HepG2 (cell line): ENCODE results near the gene NEK9. TPM values are rescaled to one million over a fixed set of nuclear protein-coding genes. Genes with fewer than 3 reads are reported as not detected.

Experiments used
- AKAP8 ChIP-seq: sonication (generic); formaldehyde crosslinking; IDR thresholded peaks from 2 replicates; pipeline ENCODE4 v1.5.1; 2020; ENCODE audit warnings: mild to moderate bottlenecking, missing genetic modification reagents
- JUN ChIP-seq: sonication (generic); formaldehyde crosslinking; IDR thresholded peaks from 2 replicates; pipeline ENCODE4 v1.4.0; 2020; ENCODE audit warnings: mild to moderate bottlenecking, missing genetic modification reagents
- MED1 ChIP-seq: sonication (generic); formaldehyde crosslinking; IDR thresholded peaks from 2 replicates; pipeline ENCODE4 v1.4.0; 2020; ENCODE audit warnings: missing genetic modification reagents
- NR2C2 ChIP-seq: sonication (generic); formaldehyde crosslinking; IDR thresholded peaks from 2 replicates; pipeline ENCODE4 v1.4.0; 2020; ENCODE audit warnings: missing genetic modification reagents, mild to moderate bottlenecking, moderate library complexity, borderline replicate concordance
- SMAD9 ChIP-seq: sonication (generic); formaldehyde crosslinking; IDR thresholded peaks from 2 replicates; pipeline ENCODE4 v1.5.1; 2020; ENCODE audit warnings: mild to moderate bottlenecking, missing genetic modification reagents
- ZBTB3 ChIP-seq: sonication (generic); formaldehyde crosslinking; IDR thresholded peaks from 2 replicates; pipeline ENCODE4 v1.4.0; 2020; ENCODE audit warnings: low read depth, mild to moderate bottlenecking, moderate library complexity, missing genetic modification reagents, borderline replicate concordance
- ZBTB8A ChIP-seq: sonication (generic); formaldehyde crosslinking; IDR thresholded peaks from 2 replicates; pipeline ENCODE4 v1.4.0; 2020; ENCODE audit warnings: mild to moderate bottlenecking, low read depth, missing genetic modification reagents, borderline replicate concordance
- ZNF264 ChIP-seq: sonication (generic); formaldehyde crosslinking; IDR thresholded peaks from 2 replicates; pipeline ENCODE4 v1.4.0; 2020; ENCODE audit warnings: missing genetic modification reagents
- ZNF678 ChIP-seq: sonication (generic); formaldehyde crosslinking; IDR thresholded peaks from 2 replicates; pipeline ENCODE4 v1.4.0; 2020; ENCODE audit warnings: mild to moderate bottlenecking, missing genetic modification reagents
- polyA plus RNA-seq, 8 experiments: library from polyadenylated mRNA; depleted of rRNA in 3 of 8; stranded (reverse) in 7 of 8; unstranded in 1 of 8; fragments of >200 nt; fragmentation: Illumina TruSeq in 4 of 8; extraction: Trizol in 4 of 8; gene quantifications; 2 replicates each; pipeline versions ENCODE4 v1.2.1 to v1.2.3, GENCODE V29; 2011 to 2016; ENCODE audit warnings: low read depth in 4 of 8, missing spikeins in 1 of 8, mixed read lengths in 1 of 8; ENCODE audit not compliant: insufficient read depth in 1 of 8
- total RNA-seq, 5 experiments: library from RNA; depleted of rRNA; stranded (reverse); fragments of >200 nt; fragmentation: Illumina TruSeq; extraction: Trizol; gene quantifications; 2 replicates each; pipeline ENCODE4 v1.2.3, GENCODE V29; 2016; ENCODE audit warnings: low read depth in 1 of 5
- TF ChIP-seq, protein P1 (sequence below), 2 experiments: IDR thresholded peaks; 2 replicates each; pipeline ENCODE4 v1.6.1; 2011 to 2012; ENCODE audit warnings: low read length in 2 of 2, borderline replicate concordance in 1 of 2, low read depth in 1 of 2, mild to moderate bottlenecking in 1 of 2, moderate library complexity in 1 of 2
- TF ChIP-seq, protein P2 (sequence below): sonication (generic); formaldehyde crosslinking; IDR thresholded peaks from 2 replicates; pipeline ENCODE4; 2020; ENCODE audit warnings: missing genetic modification reagents, mild to moderate bottlenecking, borderline replicate concordance
- TF ChIP-seq, protein P3 (sequence below): sonication (generic); formaldehyde crosslinking; conservative IDR thresholded peaks from 2 replicates; pipeline ENCODE4 v1.4.0; 2020; ENCODE audit warnings: missing genetic modification reagents
- TF ChIP-seq, protein P4 (sequence below): sonication (generic); formaldehyde crosslinking; IDR thresholded peaks from 2 replicates; pipeline ENCODE4 v1.5.0; 2020; ENCODE audit warnings: missing genetic modification reagents
- TF ChIP-seq, protein P5 (sequence below): sonication (generic); formaldehyde crosslinking; conservative IDR thresholded peaks from 2 replicates; pipeline ENCODE4 v1.4.0; 2020; ENCODE audit warnings: missing genetic modification reagents
- TF ChIP-seq, protein P6 (sequence below): sonication (generic); formaldehyde crosslinking; IDR thresholded peaks from 2 replicates; pipeline ENCODE4 v1.8.0; 2022; ENCODE audit warnings: low read depth, missing genetic modification reagents
- TF ChIP-seq, protein P7 (sequence below): fragments of 450-650 bp; IDR thresholded peaks from 2 replicates; pipeline ENCODE4 v1.6.1; 2017

NEK9 gene
- total and polyA plus RNA-seq, 2 of the 13 experiments (the other 11 are each of a cell fraction or from before 2014, with no cell fraction given): 16.5 to 27.3 TPM

DNA sequence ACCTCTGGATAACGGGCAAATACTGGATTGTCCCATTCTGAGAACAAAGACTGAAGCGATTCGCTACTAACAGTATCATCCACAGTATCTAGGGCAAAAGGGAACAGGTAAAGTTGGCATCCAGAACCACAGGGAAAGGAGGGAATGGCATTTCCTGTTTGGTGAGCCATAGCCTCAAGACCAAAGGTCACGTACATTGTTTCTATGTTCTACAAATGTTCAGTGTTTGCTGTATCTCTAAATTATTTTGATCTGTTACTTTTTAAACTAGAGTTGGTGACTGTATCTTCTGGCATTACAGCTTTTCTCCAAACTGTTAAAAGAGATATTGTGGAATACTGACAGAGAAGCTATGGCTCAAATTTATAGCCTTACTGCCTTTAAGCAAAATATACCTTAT, 85.2 kb downstream of the NEK9 start (continued):
- TF ChIP-seq, protein P1, sequence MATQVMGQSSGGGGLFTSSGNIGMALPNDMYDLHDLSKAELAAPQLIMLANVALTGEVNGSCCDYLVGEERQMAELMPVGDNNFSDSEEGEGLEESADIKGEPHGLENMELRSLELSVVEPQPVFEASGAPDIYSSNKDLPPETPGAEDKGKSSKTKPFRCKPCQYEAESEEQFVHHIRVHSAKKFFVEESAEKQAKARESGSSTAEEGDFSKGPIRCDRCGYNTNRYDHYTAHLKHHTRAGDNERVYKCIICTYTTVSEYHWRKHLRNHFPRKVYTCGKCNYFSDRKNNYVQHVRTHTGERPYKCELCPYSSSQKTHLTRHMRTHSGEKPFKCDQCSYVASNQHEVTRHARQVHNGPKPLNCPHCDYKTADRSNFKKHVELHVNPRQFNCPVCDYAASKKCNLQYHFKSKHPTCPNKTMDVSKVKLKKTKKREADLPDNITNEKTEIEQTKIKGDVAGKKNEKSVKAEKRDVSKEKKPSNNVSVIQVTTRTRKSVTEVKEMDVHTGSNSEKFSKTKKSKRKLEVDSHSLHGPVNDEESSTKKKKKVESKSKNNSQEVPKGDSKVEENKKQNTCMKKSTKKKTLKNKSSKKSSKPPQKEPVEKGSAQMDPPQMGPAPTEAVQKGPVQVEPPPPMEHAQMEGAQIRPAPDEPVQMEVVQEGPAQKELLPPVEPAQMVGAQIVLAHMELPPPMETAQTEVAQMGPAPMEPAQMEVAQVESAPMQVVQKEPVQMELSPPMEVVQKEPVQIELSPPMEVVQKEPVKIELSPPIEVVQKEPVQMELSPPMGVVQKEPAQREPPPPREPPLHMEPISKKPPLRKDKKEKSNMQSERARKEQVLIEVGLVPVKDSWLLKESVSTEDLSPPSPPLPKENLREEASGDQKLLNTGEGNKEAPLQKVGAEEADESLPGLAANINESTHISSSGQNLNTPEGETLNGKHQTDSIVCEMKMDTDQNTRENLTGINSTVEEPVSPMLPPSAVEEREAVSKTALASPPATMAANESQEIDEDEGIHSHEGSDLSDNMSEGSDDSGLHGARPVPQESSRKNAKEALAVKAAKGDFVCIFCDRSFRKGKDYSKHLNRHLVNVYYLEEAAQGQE (IDR thresholded peaks at IDR 0.05; ENCODE audit: borderline replicate concordance in 1 of 2, low read depth in 1 of 2, low read length in 2 of 2): no peak
- no peak for TF ChIP-seq ZNF678 (CRISPR knock-in tag)
- TF ChIP-seq, protein P2, sequence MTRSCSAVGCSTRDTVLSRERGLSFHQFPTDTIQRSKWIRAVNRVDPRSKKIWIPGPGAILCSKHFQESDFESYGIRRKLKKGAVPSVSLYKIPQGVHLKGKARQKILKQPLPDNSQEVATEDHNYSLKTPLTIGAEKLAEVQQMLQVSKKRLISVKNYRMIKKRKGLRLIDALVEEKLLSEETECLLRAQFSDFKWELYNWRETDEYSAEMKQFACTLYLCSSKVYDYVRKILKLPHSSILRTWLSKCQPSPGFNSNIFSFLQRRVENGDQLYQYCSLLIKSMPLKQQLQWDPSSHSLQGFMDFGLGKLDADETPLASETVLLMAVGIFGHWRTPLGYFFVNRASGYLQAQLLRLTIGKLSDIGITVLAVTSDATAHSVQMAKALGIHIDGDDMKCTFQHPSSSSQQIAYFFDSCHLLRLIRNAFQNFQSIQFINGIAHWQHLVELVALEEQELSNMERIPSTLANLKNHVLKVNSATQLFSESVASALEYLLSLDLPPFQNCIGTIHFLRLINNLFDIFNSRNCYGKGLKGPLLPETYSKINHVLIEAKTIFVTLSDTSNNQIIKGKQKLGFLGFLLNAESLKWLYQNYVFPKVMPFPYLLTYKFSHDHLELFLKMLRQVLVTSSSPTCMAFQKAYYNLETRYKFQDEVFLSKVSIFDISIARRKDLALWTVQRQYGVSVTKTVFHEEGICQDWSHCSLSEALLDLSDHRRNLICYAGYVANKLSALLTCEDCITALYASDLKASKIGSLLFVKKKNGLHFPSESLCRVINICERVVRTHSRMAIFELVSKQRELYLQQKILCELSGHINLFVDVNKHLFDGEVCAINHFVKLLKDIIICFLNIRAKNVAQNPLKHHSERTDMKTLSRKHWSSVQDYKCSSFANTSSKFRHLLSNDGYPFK (CRISPR knock-in tag): no peak
- no peak for TF ChIP-seq SMAD9 (CRISPR knock-in tag)
- TF ChIP-seq MED1 (CRISPR knock-in tag): peak; percentile 70
- TF ChIP-seq NR2C2: 0 out of 2 replicates have a peak, but pooled peaks have one; percentile 20
- TF ChIP-seq, protein P3, sequence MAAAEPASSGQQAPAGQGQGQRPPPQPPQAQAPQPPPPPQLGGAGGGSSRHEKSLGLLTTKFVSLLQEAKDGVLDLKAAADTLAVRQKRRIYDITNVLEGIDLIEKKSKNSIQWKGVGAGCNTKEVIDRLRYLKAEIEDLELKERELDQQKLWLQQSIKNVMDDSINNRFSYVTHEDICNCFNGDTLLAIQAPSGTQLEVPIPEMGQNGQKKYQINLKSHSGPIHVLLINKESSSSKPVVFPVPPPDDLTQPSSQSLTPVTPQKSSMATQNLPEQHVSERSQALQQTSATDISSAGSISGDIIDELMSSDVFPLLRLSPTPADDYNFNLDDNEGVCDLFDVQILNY (CRISPR knock-in tag): no peak
- TF ChIP-seq, protein P4, sequence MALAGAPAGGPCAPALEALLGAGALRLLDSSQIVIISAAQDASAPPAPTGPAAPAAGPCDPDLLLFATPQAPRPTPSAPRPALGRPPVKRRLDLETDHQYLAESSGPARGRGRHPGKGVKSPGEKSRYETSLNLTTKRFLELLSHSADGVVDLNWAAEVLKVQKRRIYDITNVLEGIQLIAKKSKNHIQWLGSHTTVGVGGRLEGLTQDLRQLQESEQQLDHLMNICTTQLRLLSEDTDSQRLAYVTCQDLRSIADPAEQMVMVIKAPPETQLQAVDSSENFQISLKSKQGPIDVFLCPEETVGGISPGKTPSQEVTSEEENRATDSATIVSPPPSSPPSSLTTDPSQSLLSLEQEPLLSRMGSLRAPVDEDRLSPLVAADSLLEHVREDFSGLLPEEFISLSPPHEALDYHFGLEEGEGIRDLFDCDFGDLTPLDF (CRISPR knock-in tag): no peak
- TF ChIP-seq, protein P5, sequence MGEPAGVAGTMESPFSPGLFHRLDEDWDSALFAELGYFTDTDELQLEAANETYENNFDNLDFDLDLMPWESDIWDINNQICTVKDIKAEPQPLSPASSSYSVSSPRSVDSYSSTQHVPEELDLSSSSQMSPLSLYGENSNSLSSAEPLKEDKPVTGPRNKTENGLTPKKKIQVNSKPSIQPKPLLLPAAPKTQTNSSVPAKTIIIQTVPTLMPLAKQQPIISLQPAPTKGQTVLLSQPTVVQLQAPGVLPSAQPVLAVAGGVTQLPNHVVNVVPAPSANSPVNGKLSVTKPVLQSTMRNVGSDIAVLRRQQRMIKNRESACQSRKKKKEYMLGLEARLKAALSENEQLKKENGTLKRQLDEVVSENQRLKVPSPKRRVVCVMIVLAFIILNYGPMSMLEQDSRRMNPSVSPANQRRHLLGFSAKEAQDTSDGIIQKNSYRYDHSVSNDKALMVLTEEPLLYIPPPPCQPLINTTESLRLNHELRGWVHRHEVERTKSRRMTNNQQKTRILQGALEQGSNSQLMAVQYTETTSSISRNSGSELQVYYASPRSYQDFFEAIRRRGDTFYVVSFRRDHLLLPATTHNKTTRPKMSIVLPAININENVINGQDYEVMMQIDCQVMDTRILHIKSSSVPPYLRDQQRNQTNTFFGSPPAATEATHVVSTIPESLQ (CRISPR knock-in tag): no peak
- TF ChIP-seq, protein P6, sequence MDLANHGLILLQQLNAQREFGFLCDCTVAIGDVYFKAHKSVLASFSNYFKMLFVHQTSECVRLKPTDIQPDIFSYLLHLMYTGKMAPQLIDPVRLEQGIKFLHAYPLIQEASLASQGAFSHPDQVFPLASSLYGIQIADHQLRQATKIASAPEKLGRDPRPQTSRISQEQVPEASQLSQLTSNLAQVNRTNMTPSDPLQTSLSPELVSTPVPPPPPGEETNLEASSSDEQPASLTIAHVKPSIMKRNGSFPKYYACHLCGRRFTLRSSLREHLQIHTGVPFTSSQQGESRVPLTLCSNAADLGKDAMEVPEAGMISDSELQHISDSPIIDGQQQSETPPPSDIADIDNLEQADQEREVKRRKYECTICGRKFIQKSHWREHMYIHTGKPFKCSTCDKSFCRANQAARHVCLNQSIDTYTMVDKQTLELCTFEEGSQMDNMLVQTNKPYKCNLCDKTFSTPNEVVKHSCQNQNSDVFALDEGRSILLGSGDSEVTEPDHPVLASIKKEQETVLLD (CRISPR knock-in tag): no peak
- TF ChIP-seq ZNF264 (CRISPR knock-in tag): no peak
- no peak for TF ChIP-seq ZBTB8A (CRISPR knock-in tag)
- TF ChIP-seq ZBTB3 (CRISPR knock-in tag): no peak
- no peak for TF ChIP-seq AKAP8 (CRISPR knock-in tag)
- TF ChIP-seq, protein P7, sequence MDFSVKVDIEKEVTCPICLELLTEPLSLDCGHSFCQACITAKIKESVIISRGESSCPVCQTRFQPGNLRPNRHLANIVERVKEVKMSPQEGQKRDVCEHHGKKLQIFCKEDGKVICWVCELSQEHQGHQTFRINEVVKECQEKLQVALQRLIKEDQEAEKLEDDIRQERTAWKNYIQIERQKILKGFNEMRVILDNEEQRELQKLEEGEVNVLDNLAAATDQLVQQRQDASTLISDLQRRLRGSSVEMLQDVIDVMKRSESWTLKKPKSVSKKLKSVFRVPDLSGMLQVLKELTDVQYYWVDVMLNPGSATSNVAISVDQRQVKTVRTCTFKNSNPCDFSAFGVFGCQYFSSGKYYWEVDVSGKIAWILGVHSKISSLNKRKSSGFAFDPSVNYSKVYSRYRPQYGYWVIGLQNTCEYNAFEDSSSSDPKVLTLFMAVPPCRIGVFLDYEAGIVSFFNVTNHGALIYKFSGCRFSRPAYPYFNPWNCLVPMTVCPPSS: no peak
- TF ChIP-seq JUN (CRISPR knock-in tag): no peak
